ENCODE measurements around the gene FAT4. TPM values are rescaled to one million over a fixed set of nuclear protein-coding genes. Genes with fewer than 3 reads are reported as not detected.
A peak's percentile ranks its signal among the peaks of the same experiment; 100 is the strongest.

FAT4 gene
- total RNA-seq, 2 donors from 2014 or later: 0.22 to 2.1 TPM

DNA sequence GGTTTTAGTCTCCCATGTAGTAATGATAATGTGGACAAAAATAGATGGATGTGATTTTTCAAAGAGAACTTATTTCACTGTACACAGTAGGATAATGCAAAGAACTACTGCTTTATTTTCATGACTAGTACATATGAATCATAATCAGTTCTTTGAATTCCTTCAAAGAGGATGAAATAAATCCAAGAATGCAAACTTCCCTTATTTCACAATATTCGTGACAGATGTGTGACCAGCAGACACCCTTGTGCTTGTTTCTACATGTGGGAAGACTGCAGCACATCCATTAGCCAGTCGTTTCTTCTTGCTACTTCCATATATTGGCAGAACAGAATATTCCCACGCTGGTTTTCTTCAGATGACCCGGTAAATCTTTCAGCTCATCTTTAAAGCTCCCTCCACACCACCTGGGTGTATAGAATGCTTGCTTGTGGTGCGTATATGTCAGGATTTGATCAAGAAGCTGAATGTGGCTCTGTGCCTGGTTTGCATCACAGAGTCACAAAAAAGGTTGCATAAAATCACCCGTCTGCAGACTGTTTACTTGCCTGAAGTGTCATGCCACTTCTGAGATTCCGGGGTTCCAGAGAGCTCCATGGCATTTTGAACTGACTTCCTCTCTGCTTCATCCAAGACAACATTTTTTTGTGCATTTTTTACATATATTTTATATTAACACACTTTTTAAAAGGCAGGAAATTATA is 47.7 kb upstream of the FAT4 start:
- 73 to 82% methylated on average over 2 to 7 of the region's 7 CpGs for WGBS, 2 experiments (ENCODE audit: insufficient coverage in 1 of 2, insufficient read length in 1 of 2)

DNA sequence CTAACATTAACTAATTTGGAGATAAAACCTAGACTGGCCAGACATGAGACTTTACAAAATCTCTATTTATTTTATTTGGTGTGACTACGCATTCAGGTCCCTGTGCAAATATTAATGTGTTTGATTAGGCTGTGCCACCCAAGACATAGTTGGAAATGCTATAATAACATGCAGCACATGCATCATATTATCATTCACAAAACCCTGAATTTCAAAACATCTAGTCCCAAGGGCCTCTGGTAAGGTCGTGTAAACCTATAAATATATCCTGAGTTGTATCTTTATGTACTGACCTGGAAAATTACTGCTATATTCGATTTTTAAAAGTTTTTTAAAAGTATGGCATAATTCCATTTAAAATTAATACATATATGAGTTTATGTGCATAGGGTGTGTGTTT is 47.1 kb upstream of the FAT4 start:
- no peak for DNase-seq
- no peak overlapping the region for H3K4me3 Mint-ChIP-seq
- no peaks in the 10 kb centered on the region for H3K36me3 Mint-ChIP-seq (ENCODE audit: low read depth)
- H3K9ac ChIP-seq (ENCODE audit: extremely low read depth, low read length, poor library complexity, severe bottlenecking): no peak overlapping the region
- H3K36me3 ChIP-seq (ENCODE audit: control insufficient read depth, insufficient read depth, low read length): no peaks in the 10 kb centered on the region
- H3K9me3 ChIP-seq (ENCODE audit: control insufficient read depth, low read length): peaks cover 3% of the 10 kb centered on the region
- 75% methylated on average over 2 of the region's 3 CpGs; no CpG with 5 or more reads in 1 of the 2 experiments for WGBS, 2 experiments (ENCODE audit: insufficient coverage in 1 of 2, insufficient read length in 1 of 2)
- TF ChIP-seq, protein P1, sequence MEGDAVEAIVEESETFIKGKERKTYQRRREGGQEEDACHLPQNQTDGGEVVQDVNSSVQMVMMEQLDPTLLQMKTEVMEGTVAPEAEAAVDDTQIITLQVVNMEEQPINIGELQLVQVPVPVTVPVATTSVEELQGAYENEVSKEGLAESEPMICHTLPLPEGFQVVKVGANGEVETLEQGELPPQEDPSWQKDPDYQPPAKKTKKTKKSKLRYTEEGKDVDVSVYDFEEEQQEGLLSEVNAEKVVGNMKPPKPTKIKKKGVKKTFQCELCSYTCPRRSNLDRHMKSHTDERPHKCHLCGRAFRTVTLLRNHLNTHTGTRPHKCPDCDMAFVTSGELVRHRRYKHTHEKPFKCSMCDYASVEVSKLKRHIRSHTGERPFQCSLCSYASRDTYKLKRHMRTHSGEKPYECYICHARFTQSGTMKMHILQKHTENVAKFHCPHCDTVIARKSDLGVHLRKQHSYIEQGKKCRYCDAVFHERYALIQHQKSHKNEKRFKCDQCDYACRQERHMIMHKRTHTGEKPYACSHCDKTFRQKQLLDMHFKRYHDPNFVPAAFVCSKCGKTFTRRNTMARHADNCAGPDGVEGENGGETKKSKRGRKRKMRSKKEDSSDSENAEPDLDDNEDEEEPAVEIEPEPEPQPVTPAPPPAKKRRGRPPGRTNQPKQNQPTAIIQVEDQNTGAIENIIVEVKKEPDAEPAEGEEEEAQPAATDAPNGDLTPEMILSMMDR (conservative IDR thresholded peaks at IDR 0.05): no peak
- no peak overlapping the region for H3K27ac ChIP-seq (ENCODE audit: low read depth, low read length)
- H3K4me1 ChIP-seq (ENCODE audit: control insufficient read depth, insufficient read depth, low read length): no peaks in the 10 kb centered on the region
- no peak overlapping the region for H3K27ac Mint-ChIP-seq
- no peak overlapping the region for H3K4me3 ChIP-seq (ENCODE audit: low read length)
- H3K4me1 Mint-ChIP-seq: peaks cover 6% of the 10 kb centered on the region
- H3K27me3 Mint-ChIP-seq (ENCODE audit: insufficient read depth): no peaks in the 10 kb centered on the region
- H3K9me3 Mint-ChIP-seq: no peaks in the 10 kb centered on the region
- H3K27me3 ChIP-seq (ENCODE audit: control insufficient read depth, insufficient read depth, low read length, poor library complexity, severe bottlenecking): peaks cover 24% of the 10 kb centered on the region

More for the DNA sequence above, 47.7 kb upstream of the FAT4 start:
- H3K36me3 Mint-ChIP-seq (ENCODE audit: low read depth): no peaks in the 10 kb centered on the region
- H3K27ac ChIP-seq (ENCODE audit: low read depth, low read length): no peak overlapping the region
- H3K27ac Mint-ChIP-seq: no peak overlapping the region
- no peaks in the 10 kb centered on the region for H3K27me3 Mint-ChIP-seq (ENCODE audit: insufficient read depth)
- H3K27me3 ChIP-seq (ENCODE audit: control insufficient read depth, insufficient read depth, low read length, poor library complexity, severe bottlenecking): peaks cover 24% of the 10 kb centered on the region
- no peak overlapping the region for H3K4me3 Mint-ChIP-seq
- peaks cover 6% of the 10 kb centered on the region for H3K4me1 Mint-ChIP-seq
- H3K4me3 ChIP-seq (ENCODE audit: low read length): no peak overlapping the region
- H3K36me3 ChIP-seq (ENCODE audit: control insufficient read depth, insufficient read depth, low read length): no peaks in the 10 kb centered on the region
- peak; percentile 31 for DNase-seq
- H3K9me3 ChIP-seq (ENCODE audit: control insufficient read depth, low read length): peaks cover 3% of the 10 kb centered on the region
- H3K4me1 ChIP-seq (ENCODE audit: control insufficient read depth, insufficient read depth, low read length): no peaks in the 10 kb centered on the region
- no peak overlapping the region for H3K9ac ChIP-seq (ENCODE audit: extremely low read depth, low read length, poor library complexity, severe bottlenecking)
- no peaks in the 10 kb centered on the region for H3K9me3 Mint-ChIP-seq
- TF ChIP-seq, protein P1 (conservative IDR thresholded peaks at IDR 0.05): no peak

DNA sequence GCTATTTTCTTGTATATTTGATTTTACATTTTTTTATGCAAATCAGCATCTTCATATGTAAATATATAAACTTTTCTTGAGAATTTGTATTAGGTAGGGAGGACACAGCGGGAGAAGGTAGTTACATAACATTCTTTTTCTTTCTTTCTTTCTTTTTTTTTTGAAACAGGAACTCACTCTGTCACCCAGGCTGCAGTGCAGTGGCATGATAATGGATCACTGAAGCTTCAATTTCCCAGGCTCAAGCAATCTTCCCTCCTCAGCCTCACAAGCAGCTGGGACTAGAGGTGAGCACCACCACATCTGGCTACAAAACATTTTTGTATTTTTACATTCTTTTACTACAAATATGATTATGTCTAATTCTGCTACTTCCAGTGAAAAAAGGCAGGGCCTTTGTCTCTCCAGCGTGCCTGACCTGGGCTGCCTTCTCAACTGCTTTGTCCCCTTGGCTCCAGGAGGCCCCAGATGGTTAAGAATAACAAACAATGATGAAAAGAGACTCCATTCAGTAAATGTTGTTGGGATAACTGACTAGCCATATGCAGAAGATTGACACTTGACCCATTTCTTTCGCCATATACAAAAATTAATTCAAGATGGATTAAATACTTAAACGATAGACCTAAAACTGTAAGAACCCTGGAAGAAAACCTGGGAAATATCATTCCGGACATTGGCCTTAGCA is 46.5 kb upstream of the FAT4 start:
- H3K4me3 ChIP-seq (ENCODE audit: low read length): no peak overlapping the region
- 78% methylated on average over 5 of the region's 5 CpGs; no CpG with 5 or more reads in 1 of the 2 experiments for WGBS, 2 experiments (ENCODE audit: insufficient coverage in 1 of 2, insufficient read length in 1 of 2)
- TF ChIP-seq, protein P1 (conservative IDR thresholded peaks at IDR 0.05): no peak
- H3K27me3 Mint-ChIP-seq (ENCODE audit: insufficient read depth): no peaks in the 10 kb centered on the region
- no peak overlapping the region for H3K27ac Mint-ChIP-seq
- H3K27ac ChIP-seq (ENCODE audit: low read depth, low read length): peak overlapping the region; percentile 88
- peak; percentile 44 for DNase-seq
- no peaks in the 10 kb centered on the region for H3K36me3 Mint-ChIP-seq (ENCODE audit: low read depth)
- H3K27me3 ChIP-seq (ENCODE audit: control insufficient read depth, insufficient read depth, low read length, poor library complexity, severe bottlenecking): peaks cover 24% of the 10 kb centered on the region
- no peaks in the 10 kb centered on the region for H3K4me1 ChIP-seq (ENCODE audit: control insufficient read depth, insufficient read depth, low read length)
- no peak overlapping the region for H3K9ac ChIP-seq (ENCODE audit: extremely low read depth, low read length, poor library complexity, severe bottlenecking)
- H3K4me3 Mint-ChIP-seq: no peak overlapping the region
- H3K9me3 ChIP-seq (ENCODE audit: control insufficient read depth, low read length): peaks cover 3% of the 10 kb centered on the region
- no peaks in the 10 kb centered on the region for H3K36me3 ChIP-seq (ENCODE audit: control insufficient read depth, insufficient read depth, low read length)
- H3K9me3 Mint-ChIP-seq: no peaks in the 10 kb centered on the region
- peaks cover 6% of the 10 kb centered on the region for H3K4me1 Mint-ChIP-seq
